Glomerular visceral epithelial cell (primary cell): ENCODE data around the gene NOS1.

Experiments used
- DNase-seq: peaks from one replicate; pipeline ENCODE4 v3.0.0-alpha.2; 2016; ENCODE audit errors: extremely low spot score

NOS1 gene

DNA sequence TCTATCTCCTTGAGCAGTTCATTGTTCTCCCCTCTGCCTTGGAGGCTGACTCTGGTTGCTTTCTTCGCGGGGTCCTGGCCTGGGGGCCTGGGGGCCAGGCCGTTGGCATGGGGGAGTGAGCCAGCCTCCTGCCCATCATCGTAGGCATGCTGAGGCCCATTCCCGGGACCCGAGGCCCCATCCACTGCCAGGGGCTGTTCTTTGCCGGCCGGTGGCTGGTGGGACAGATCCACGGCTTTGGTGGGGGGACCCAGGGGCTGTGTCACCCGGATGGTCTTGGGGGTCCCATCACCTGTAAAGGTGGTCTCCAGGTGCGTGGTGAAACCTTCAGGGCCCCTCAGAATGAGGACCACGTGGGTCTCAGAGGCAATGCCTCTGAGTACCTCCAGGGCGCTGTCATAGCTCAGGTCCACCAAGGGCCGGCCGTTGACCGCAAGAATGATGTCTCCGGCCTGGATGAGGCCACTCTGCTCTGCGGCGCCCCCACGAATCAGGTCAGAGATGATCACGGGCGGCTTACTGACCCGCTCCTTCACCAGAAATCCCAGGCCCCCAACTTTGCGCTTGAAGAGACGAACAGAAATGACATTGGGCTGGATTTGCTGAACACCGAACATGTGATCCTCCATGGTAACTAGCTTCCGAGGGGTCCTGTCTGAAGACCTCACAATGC, 30.8 kb downstream of the NOS1 start:
- no peak for DNase-seq

DNA sequence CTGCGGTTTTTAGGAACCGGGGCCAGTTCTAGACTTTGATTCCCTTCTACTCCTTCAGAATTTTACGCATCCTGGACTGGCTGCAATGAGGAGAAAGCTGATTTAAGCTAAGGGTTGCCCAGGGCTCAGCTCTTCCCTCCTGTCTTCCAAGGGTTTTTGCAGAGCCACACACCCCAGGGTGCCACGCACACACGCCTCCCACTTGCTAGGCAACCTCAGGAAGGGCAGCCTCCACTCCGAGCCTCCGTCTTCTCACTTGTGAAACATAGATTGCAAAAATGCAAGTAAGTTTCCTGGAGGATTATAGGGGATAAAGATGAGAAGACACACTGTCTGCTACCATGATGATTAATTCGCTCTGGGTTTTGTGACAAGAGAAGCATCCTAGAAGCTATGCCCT, 31.7 kb downstream of the NOS1 start:
- DNase-seq: no peak

DNA sequence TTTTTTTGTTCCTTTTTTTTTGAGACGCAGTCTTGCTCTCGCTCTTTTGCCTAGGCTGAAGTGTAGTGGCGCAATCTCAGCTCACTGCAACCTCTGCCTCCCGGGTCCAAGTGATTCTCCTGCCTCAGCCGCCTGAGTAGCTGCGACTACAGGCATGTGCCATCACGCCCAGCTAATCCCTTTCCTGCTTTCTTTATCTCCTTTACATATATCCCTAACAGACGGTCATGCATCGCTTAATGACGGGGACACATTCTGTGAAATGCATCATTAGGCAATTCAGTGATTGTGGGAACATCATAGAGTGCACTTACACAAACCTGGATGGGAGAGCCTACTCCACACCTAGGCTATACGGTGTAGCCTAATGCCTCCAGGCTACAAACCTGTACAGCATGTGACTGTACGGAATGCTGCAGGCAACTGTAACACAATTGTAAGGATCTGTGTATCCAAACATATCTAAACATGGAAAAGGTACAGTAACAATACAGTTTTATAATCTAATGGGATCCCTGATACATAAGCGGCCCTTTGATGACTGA, 32.8 kb downstream of the NOS1 start:
- DNase-seq: no peak

DNA sequence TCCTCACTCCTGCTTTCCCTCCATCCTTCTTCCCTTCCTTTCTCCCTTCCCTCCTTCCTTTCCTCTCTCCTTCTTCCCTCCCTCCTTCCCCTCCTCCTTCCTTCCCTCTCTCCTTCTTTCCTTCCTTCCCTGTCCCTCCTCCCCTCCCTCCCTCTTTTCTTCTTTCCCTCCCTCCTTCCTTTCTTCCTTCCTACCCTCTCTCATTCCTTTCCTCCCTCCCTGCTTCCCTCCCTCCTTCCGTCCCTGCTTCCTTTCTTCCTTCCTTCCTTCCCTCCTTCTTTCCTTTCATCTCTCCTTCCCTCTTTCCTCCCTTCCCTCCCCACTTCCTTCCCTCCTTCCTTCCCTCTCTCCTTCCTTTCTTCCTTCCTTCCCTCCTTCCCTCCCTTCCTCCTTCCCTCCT, 39.0 kb downstream of the NOS1 start:
- DNase-seq: no peak

- no peak for DNase-seq
Measured at GRCh38 chr12:117321572-117321971, 39.9 kb downstream of the NOS1 start.

DNA sequence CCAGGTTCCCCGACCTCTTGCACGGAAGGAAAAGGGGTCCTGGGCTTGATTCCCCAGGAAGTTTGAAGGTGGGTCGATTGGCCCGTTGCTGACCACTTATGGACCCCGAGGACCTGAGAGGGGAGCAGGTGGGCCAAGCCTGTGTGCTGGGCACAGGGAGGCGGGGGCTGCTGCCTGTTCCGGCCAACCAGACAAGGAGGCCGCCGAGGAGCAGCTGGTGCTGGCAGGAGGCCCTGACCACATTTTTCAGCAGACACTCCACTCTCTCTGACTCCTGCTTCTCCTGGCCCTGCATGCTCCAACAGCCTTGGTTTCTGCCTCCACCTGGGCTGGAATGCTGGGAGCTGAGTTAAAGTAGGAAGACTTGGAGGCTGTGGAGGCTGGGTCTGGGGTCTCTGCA, 42.8 kb downstream of the NOS1 start:
- no peak for DNase-seq

- DNase-seq: no peak
Measured at GRCh38 chr12:117316336-117316735, 45.1 kb downstream of the NOS1 start.

DNA sequence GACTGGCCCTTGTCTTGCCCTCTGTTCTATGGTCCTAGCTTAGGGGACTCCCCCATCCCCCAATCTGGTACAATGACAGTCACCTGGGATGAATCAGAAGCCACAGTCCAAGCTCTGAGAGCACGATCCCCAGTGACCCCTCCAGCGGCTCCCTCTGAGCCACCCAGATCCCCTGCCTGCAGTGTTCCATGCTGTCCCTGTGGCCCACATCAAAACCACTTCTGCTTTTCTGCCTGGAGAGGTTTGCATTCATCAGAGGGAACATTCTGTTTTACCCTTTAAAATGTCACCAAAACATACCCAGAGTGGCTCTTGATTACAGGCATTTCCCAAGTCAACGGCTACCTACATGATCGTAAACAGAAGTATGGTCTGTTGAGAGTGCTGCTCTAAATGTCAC, 47.5 kb downstream of the NOS1 start:
- DNase-seq: no peak

DNA sequence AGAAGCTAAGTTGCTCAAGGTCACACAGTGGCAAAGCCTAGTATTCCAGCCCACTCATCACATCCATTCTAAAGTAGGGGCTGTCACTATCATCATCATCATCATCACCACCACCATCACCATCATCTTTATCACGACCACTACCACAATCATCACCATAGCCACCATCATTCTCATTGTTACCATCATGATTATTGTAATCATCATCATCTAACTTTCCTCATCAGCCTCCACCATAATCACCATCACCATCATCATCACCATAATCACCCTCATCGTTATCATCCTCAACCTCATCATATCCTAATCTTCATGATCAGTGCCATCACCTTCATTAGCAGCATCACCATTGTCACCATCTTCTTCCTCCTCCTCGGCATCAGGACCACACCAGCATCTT, 48.7 kb downstream of the NOS1 start:
- DNase-seq: no peak

GRCh38 chr12:117309276-117309925, 52.0 kb downstream of the NOS1 start:
- DNase-seq: no peak

- DNase-seq: no peak
Measured at GRCh38 chr12:117300174-117300573, 61.3 kb downstream of the NOS1 start.

DNA sequence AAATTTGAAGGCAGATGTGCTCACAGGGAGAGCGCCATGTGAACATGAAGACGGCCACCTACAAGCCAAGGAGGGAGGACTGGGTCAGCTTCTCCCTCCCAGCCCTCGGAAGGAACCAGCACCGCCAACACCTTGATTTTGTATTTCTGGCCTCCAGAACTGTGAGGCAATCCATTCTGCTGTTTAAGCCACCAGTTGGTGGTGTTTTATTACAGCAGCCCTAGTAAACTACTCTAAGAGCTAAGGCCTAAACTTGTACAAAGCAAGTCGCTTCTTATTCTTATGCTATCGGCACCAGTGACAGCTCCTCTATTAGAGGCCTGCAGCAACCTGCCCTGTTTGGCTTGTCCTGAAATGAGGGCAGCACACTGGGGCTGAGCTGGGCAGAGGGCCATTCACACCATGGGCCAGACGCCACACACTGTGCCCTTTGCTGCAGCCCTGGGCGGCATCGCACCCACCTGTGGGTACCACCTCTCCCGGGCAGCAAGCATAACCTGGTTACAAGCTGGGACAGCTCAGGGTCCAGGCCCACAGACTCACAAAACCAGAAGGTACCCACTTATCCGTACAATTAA, 62.7 kb downstream of the NOS1 start:
- no peak for DNase-seq

DNA sequence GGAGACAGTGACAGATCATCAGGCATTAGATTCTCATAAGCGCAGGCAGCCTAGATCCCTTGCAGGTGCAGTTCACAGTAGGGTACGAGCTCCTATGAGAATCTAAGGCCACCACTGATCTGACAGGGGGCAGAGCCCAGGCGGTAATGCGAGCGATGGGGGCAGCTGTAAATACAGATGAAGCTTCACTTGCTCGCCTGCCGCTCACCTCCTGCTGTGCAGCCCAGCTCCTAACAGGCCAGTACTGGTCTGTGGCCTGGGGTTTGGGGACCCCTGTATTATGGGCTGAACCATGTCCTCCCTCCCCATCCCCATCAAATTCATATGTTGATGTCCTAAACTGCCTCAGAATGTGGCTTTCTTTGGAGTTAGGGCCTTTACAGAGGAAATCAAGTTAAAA, 63.2 kb downstream of the NOS1 start:
- no peak for DNase-seq

- DNase-seq: no peak
Measured at GRCh38 chr12:117294189-117294603, 67.2 kb downstream of the NOS1 start.

DNA sequence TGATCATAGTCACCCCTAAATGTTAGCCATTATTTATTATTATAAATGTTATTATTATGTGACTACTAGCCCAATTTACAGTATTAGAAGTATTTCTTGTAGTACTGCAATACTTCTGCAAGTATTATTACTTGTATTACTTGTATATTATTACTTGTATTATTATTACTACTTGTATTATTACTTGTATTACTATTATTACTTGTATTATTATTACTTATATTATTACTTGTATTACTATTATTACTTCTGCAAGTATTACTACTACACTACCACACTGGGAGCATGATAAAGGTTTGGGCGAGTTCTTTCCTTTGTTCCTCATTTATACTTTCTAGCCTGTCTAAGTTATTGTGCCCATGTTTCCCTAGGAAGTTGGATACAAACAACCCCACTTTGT, 67.9 kb downstream of the NOS1 start:
- no peak for DNase-seq

GRCh38 chr12:117292688-117293087, 68.7 kb downstream of the NOS1 start:
- DNase-seq: no peak

DNA sequence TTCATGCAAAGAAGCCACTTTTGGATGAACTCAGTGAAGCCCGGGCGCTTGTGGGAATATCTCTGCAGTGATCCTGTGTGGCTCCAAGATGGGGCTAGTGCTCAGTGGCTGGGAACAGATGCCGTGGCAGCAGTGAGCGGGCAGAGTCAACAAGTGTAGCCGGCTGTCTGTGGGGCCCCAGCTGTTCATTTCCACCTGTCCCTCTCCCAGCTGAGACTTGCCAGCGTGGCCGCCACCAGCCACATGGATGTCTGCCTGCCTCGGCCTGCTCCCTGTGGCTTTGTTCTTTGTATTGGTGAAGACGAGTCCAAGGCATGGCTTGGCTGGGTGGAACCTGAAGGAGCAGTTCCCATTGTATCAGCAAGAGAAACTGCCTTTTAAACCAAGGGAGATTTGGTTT, 77.3 kb downstream of the NOS1 start:
- DNase-seq: no peak

DNA sequence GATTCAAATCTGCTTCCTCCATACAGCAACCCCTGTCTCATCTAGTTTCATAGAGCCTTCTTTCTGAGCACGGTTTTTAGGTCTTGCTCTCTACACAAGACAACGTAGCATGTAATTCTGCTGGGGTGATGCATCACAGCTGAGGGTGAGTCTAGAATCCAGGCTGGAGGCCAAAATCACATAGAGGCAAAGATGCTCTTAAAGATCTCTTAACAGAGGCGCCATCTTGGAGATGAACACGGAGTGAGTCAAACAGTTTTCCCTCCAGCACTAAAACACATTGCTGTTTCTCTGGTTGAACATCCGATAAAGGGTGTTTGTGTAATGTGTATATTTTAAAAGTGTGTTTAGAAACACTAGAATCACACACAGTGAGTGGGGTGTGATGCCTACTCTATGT, 78.9 kb downstream of the NOS1 start:
- DNase-seq: no peak

GRCh38 chr12:117280019-117280680, 81.3 kb downstream of the NOS1 start:
- DNase-seq: no peak

DNA sequence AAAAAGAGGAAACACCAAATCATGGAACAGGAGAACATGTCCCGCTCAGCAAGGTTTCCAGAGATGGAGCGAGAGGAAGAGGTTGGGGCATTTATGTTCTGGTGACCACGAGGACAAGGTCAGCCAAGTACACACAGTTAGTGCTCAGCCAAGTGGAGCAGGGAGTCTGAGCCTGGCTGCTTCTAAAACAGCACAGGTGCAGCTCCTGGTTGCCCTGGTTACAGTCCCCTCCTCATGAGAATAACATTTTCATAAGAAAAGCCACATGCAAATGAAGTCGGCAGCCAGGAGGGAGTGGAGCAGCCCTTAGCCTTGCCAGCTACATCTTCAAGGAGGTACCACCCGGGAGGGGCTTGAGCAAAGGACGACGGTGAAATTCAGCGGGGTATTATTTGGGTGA, 81.8 kb downstream of the NOS1 start:
- DNase-seq: no peak

GRCh38 chr12:117277875-117278274, 83.6 kb downstream of the NOS1 start:
- DNase-seq: no peak

DNA sequence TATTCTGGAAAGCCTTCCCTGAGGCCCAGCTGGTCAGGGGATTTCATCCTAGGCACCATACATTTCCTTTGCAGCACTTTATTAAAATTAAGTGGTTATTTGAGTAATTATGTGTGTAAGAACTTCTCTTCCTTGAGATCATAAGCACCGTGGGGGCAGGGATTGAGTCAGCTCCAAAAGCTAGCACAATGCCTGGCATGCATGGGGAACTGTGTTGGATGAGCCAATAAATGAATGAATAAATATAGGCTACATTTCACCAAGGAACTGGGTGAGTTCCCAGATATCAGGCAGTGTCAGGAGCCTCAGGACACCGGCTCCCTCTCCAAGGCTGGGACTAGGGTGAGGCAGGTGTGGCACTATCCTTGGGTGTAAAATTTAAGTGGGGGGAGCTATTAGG, 88.3 kb downstream of the NOS1 start:
- no peak for DNase-seq

GRCh38 chr12:117272690-117273089, 88.7 kb downstream of the NOS1 start:
- DNase-seq: no peak
